WTC11 (cell line): ENCODE data around the gene CST1.

ENCODE experiments used
- FOXP1 ChIP-seq: sonication (generic); formaldehyde crosslinking; IDR thresholded peaks from 2 replicates; pipeline ENCODE4 v1.8.0; 2022; ENCODE audit warnings: missing genetic modification reagents, mild to moderate bottlenecking, moderate library complexity, borderline replicate concordance
- IRF2 ChIP-seq: sonication (generic); formaldehyde crosslinking; IDR thresholded peaks from 2 replicates; pipeline ENCODE4 v1.8.0; 2022; ENCODE audit warnings: low read depth, missing genetic modification reagents, borderline replicate concordance
- NFYB ChIP-seq: sonication (generic); formaldehyde crosslinking; conservative IDR thresholded peaks from 2 replicates; pipeline ENCODE4 v1.8.0; 2022; ENCODE audit warnings: low read depth, missing genetic modification reagents
- NR2C2 ChIP-seq: sonication (generic); formaldehyde crosslinking; IDR thresholded peaks from 2 replicates; pipeline ENCODE4 v1.8.0; 2022; ENCODE audit warnings: mild to moderate bottlenecking, missing genetic modification reagents
- ZNF121 ChIP-seq: sonication (generic); formaldehyde crosslinking; IDR thresholded peaks from 2 replicates; pipeline ENCODE4 v1.8.0; 2023; ENCODE audit warnings: missing genetic modification reagents
- ZNF232 ChIP-seq: sonication (generic); formaldehyde crosslinking; IDR thresholded peaks from 2 replicates; pipeline ENCODE4 v1.8.0; 2022; ENCODE audit warnings: mild to moderate bottlenecking, missing genetic modification reagents
- ZNF317 ChIP-seq: sonication (generic); formaldehyde crosslinking; IDR thresholded peaks from 2 replicates; pipeline ENCODE4 v1.8.1; 2023; ENCODE audit warnings: low read depth, mild to moderate bottlenecking, moderate library complexity, missing genetic modification reagents, borderline replicate concordance
- TF ChIP-seq, protein P1 (sequence below): fragments of 200-600 bp; IDR thresholded peaks from 2 replicates; pipeline ENCODE4 v1.8.0; 2022; ENCODE audit warnings: antibody characterized with exemption
- TF ChIP-seq, protein P2 (sequence below): sonication (generic); formaldehyde crosslinking; IDR thresholded peaks from 2 replicates; pipeline ENCODE4 v1.8.0; 2022; ENCODE audit warnings: mild to moderate bottlenecking, missing genetic modification reagents
- TF ChIP-seq, protein P3 (sequence below): sonication (generic); formaldehyde crosslinking; IDR thresholded peaks from 2 replicates; pipeline ENCODE4 v1.8.0; 2022; ENCODE audit warnings: mild to moderate bottlenecking, missing genetic modification reagents
- TF ChIP-seq, protein P4 (sequence below): sonication (generic); formaldehyde crosslinking; conservative IDR thresholded peaks from 2 replicates; pipeline ENCODE4 v1.8.1; 2022; ENCODE audit warnings: mild to moderate bottlenecking, missing genetic modification reagents
- TF ChIP-seq, protein P5 (sequence below): fragments of 250-450 bp; sonication (Bioruptor Pico); IDR thresholded peaks from 2 replicates; pipeline ENCODE4 v1.9.0; 2021; ENCODE audit warnings: mild to moderate bottlenecking, borderline replicate concordance

DNA sequence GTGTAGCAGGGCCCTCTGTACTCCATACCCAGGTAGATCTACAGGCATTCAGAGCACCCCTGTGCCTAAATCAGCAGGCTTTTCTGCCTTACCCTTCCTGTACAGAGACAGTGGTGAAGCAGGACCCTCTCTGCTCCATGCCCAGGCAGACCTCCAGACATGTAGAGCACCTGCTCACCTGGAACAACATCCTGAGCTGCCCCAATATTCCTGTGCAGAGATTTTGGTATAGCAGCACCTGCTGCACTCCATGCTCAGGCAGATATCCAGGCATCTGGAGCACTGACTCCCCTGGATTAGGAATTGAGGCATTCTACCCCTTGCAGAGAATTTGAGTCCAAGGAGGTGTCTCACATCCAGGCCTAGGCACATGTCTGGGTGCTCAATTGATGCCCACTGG is 12.6 kb upstream of the CST1 start:
- TF ChIP-seq, protein P1, sequence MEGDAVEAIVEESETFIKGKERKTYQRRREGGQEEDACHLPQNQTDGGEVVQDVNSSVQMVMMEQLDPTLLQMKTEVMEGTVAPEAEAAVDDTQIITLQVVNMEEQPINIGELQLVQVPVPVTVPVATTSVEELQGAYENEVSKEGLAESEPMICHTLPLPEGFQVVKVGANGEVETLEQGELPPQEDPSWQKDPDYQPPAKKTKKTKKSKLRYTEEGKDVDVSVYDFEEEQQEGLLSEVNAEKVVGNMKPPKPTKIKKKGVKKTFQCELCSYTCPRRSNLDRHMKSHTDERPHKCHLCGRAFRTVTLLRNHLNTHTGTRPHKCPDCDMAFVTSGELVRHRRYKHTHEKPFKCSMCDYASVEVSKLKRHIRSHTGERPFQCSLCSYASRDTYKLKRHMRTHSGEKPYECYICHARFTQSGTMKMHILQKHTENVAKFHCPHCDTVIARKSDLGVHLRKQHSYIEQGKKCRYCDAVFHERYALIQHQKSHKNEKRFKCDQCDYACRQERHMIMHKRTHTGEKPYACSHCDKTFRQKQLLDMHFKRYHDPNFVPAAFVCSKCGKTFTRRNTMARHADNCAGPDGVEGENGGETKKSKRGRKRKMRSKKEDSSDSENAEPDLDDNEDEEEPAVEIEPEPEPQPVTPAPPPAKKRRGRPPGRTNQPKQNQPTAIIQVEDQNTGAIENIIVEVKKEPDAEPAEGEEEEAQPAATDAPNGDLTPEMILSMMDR = no peak
- no peak for TF ChIP-seq ZNF121 (CRISPR knock-in tag)
- TF ChIP-seq, protein P2, sequence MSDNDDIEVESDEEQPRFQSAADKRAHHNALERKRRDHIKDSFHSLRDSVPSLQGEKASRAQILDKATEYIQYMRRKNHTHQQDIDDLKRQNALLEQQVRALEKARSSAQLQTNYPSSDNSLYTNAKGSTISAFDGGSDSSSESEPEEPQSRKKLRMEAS (CRISPR knock-in tag) = no peak
- TF ChIP-seq, protein P3, sequence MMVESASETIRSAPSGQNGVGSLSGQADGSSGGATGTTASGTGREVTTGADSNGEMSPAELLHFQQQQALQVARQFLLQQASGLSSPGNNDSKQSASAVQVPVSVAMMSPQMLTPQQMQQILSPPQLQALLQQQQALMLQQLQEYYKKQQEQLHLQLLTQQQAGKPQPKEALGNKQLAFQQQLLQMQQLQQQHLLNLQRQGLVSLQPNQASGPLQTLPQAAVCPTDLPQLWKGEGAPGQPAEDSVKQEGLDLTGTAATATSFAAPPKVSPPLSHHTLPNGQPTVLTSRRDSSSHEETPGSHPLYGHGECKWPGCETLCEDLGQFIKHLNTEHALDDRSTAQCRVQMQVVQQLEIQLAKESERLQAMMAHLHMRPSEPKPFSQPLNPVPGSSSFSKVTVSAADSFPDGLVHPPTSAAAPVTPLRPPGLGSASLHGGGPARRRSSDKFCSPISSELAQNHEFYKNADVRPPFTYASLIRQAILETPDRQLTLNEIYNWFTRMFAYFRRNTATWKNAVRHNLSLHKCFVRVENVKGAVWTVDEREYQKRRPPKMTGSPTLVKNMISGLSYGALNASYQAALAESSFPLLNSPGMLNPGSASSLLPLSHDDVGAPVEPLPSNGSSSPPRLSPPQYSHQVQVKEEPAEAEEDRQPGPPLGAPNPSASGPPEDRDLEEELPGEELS (CRISPR knock-in tag) = no peak
- TF ChIP-seq FOXP1 = no peak
- no peak for TF ChIP-seq IRF2 (CRISPR knock-in tag)
- no peak for TF ChIP-seq NR2C2 (CRISPR knock-in tag)
- no peak for TF ChIP-seq ZNF317 (CRISPR knock-in tag)
- TF ChIP-seq, protein P4, sequence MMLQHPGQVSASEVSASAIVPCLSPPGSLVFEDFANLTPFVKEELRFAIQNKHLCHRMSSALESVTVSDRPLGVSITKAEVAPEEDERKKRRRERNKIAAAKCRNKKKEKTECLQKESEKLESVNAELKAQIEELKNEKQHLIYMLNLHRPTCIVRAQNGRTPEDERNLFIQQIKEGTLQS (CRISPR knock-in tag) = no peak
- TF ChIP-seq, protein P5, sequence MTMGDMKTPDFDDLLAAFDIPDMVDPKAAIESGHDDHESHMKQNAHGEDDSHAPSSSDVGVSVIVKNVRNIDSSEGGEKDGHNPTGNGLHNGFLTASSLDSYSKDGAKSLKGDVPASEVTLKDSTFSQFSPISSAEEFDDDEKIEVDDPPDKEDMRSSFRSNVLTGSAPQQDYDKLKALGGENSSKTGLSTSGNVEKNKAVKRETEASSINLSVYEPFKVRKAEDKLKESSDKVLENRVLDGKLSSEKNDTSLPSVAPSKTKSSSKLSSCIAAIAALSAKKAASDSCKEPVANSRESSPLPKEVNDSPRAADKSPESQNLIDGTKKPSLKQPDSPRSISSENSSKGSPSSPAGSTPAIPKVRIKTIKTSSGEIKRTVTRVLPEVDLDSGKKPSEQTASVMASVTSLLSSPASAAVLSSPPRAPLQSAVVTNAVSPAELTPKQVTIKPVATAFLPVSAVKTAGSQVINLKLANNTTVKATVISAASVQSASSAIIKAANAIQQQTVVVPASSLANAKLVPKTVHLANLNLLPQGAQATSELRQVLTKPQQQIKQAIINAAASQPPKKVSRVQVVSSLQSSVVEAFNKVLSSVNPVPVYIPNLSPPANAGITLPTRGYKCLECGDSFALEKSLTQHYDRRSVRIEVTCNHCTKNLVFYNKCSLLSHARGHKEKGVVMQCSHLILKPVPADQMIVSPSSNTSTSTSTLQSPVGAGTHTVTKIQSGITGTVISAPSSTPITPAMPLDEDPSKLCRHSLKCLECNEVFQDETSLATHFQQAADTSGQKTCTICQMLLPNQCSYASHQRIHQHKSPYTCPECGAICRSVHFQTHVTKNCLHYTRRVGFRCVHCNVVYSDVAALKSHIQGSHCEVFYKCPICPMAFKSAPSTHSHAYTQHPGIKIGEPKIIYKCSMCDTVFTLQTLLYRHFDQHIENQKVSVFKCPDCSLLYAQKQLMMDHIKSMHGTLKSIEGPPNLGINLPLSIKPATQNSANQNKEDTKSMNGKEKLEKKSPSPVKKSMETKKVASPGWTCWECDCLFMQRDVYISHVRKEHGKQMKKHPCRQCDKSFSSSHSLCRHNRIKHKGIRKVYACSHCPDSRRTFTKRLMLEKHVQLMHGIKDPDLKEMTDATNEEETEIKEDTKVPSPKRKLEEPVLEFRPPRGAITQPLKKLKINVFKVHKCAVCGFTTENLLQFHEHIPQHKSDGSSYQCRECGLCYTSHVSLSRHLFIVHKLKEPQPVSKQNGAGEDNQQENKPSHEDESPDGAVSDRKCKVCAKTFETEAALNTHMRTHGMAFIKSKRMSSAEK = no peak
- TF ChIP-seq NFYB (CRISPR knock-in tag) = no peak
- no peak for TF ChIP-seq ZNF232
